GM23248 (cell line): ENCODE measurements around the gene FNDC3B. TPM values are rescaled to one million over a fixed set of nuclear protein-coding genes. Genes with fewer than 3 reads are reported as not detected.

Experiments used
- DNase-seq: peaks from one replicate; pipeline ENCODE4 v3.0.0-alpha.2; 2015
- H2AFZ ChIP-seq: fragments of 200-600 bp; sonication (generic); 2 replicates; pipeline ENCODE4 v1.6.1; 2016; ENCODE audit warnings: antibody characterized with exemption
- H3F3A ChIP-seq: fragments of 200-600 bp; sonication (generic); 2 replicates; pipeline ENCODE4 v1.6.1; 2016; ENCODE audit warnings: mild to moderate bottlenecking, antibody characterized with exemption, mixed run types; ENCODE audit not compliant: insufficient read depth
- H3K27ac ChIP-seq: fragments of 200-600 bp; sonication (generic); 2 replicates; pipeline ENCODE4 v1.5.1; 2016; ENCODE audit warnings: mild to moderate bottlenecking
- H3K27me3 ChIP-seq: fragments of 200-600 bp; sonication (generic); replicated peaks from 2 replicates; pipeline ENCODE4 v1.6.1; 2016; ENCODE audit warnings: mild to moderate bottlenecking; ENCODE audit not compliant: insufficient read depth
- H3K36me3 ChIP-seq: fragments of 200-600 bp; sonication (generic); 2 replicates; pipeline ENCODE4 v1.6.1; 2016; ENCODE audit warnings: low read depth, mild to moderate bottlenecking
- H3K4me1 ChIP-seq: fragments of 200-600 bp; sonication (generic); 2 replicates; pipeline ENCODE4 v1.6.1; 2016; ENCODE audit warnings: mild to moderate bottlenecking; ENCODE audit not compliant: insufficient read depth
- H3K4me2 ChIP-seq: fragments of 200-600 bp; sonication (generic); one replicate; pipeline ENCODE4 v1.6.1; 2016; ENCODE audit warnings: mild to moderate bottlenecking; ENCODE audit not compliant: unreplicated experiment
- H3K4me3 ChIP-seq: fragments of 200-600 bp; sonication (generic); 2 replicates; pipeline ENCODE4 v1.5.1; 2016; ENCODE audit warnings: mild to moderate bottlenecking
- H3K79me2 ChIP-seq: fragments of 200-600 bp; sonication (generic); 2 replicates; pipeline ENCODE4 v1.6.1; 2016; ENCODE audit warnings: mild to moderate bottlenecking; ENCODE audit not compliant: insufficient read depth
- H3K9ac ChIP-seq: fragments of 200-600 bp; sonication (generic); 2 replicates; pipeline ENCODE4 v1.6.1; 2016; ENCODE audit warnings: mild to moderate bottlenecking
- H3K9me2 ChIP-seq: fragments of 200-600 bp; sonication (generic); 2 replicates; pipeline ENCODE4 v1.6.1; 2016; ENCODE audit warnings: mixed run types, mild to moderate bottlenecking, moderate library complexity; ENCODE audit not compliant: insufficient read depth
- H3K9me3 ChIP-seq: fragments of 200-600 bp; sonication (generic); one replicate; pipeline ENCODE4 v1.6.1; 2017; ENCODE audit warnings: low read depth
- H4K20me1 ChIP-seq: fragments of 200-600 bp; sonication (generic); 2 replicates; pipeline ENCODE4 v1.6.0; 2016; ENCODE audit not compliant: insufficient read depth
- EZH2 ChIP-seq: fragments of 200-600 bp; sonication (generic); IDR thresholded peaks from 2 replicates; pipeline ENCODE4 v1.6.1; 2018; ENCODE audit warnings: antibody characterized with exemption, mild to moderate bottlenecking; ENCODE audit not compliant: insufficient read depth, poor library complexity, severe bottlenecking
- EZH2phosphoT487 ChIP-seq: fragments of 200-600 bp; sonication (generic); IDR thresholded peaks from 2 replicates; pipeline ENCODE4 v1.6.1; 2018; ENCODE audit warnings: antibody characterized with exemption, moderate library complexity, mild to moderate bottlenecking, low read depth; ENCODE audit not compliant: insufficient read depth
- WGBS, 2 experiments: methylation state at CpG; one replicate each; pipeline ENCODE4 v1.1.6; 2015 to 2017; ENCODE audit warnings: low lambda C conversion rate in 2 of 2, low coverage in 1 of 2; ENCODE audit errors: missing lambda C conversion rate in 2 of 2; 5-methylcytosine and 5-hydroxymethylcytosine counted together
- in situ Hi-C: fragments of 300-500 bp; cut with MboI; formaldehyde crosslinking; loops from 2 replicates; pipeline ENCODE4 v1.15.0; 2020
- polyA plus RNA-seq: library from polyadenylated mRNA; unstranded; fragments of >200 nt; fragmentation: Nextera tagmentation; extraction: Ambion mirVana; gene quantifications from 2 replicates; pipeline ENCODE4 v1.2.1, GENCODE V29; 2016
- total RNA-seq: library from RNA; depleted of rRNA; stranded (reverse); fragments of >200 nt; shearing (Covaris generic); gene quantifications from 2 replicates; pipeline ENCODE4 v1.2.3, GENCODE V29; 2014

The FNDC3B gene
- total and polyA plus RNA-seq, 2 experiments from 2014 or later = 85.5 to 123 TPM

DNA sequence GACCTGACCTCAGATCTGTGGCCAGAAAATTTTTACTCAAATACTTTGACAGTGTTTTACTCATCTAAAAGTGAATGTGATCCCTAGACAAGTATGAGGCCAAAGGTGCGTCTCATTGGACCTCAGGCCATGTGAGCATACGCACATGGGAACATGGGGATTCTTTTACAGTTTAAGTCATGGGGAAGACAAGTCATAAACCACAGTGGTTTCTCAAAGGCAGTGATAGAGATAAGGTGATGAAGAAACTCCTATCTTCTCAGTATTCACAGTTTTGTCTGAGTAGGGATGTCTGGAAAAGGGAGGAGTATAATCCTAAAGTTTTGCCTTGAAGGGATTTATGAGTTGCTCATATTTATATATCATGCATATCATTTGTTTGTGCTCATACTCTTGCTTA is 173.8 kb downstream of the FNDC3B start:
- H3K9me2 ChIP-seq = no peaks in the 10 kb centered on the region
- H3K4me3 ChIP-seq = no peak overlapping the region
- no peaks in the 10 kb centered on the region for H3K36me3 ChIP-seq
- in situ Hi-C loops = no loop called here
- H4K20me1 ChIP-seq = peaks cover under 1% of the 10 kb centered on the region; the same call in 1 of the 2 replicates
- H3K9me3 ChIP-seq = no peaks in the 10 kb centered on the region
- peak overlapping the region; percentile 47 for H3K27ac ChIP-seq
- no peak overlapping the region for H3K4me2 ChIP-seq
- no peak overlapping the region for H3K9ac ChIP-seq
- H3K27me3 ChIP-seq = no peaks in the 10 kb centered on the region
- peaks cover 38% of the 10 kb centered on the region for H3F3A ChIP-seq
- H3K4me1 ChIP-seq = peaks cover 38% of the 10 kb centered on the region
- H2AFZ ChIP-seq = no peak overlapping the region
- peak; percentile 42 for DNase-seq
- TF ChIP-seq EZH2 = no peak
- TF ChIP-seq EZH2phosphoT487 = no peak
- 77 to 89% methylated on average over 2 of the region's 2 CpGs for WGBS, 2 experiments
- peaks cover 100% of the 10 kb centered on the region for H3K79me2 ChIP-seq

DNA sequence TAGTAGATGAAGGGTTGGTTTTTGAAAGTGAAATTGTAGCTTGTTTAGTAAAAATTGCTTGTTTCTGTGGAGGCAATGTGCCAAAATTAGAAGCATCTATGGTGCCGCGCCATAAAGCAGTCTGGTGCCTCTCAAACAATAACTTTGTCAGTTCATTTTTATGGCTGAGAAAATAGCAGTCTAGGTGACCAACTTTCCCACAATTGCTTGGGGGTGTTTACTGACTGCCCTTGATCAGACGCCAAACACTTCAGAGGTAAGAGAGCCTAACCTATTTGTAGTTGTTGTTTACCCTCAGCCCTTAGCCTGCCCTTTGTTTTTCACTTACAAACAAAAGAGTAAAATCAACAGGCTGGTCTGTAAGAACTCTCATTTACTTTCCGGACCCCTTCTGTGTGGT is 174.5 kb downstream of the FNDC3B start:
- Histone ChIP-seq H3K27ac (peak overlapping the region; percentile 18; the same call in 1 of the 2 replicates), H3K27me3 (no peaks in the 10 kb centered on the region), H3K4me2 (no peak overlapping the region), H4K20me1 (peaks cover 5% of the 10 kb centered on the region; the same call in 1 of the 2 replicates), H2AFZ (no peak overlapping the region), H3K4me3 (no peak overlapping the region), H3K9me2 (no peaks in the 10 kb centered on the region), H3K79me2 (peaks cover 100% of the 10 kb centered on the region), H3K9ac (no peak overlapping the region), H3K36me3 (no peaks in the 10 kb centered on the region), H3K4me1 (peaks cover 45% of the 10 kb centered on the region), H3K9me3 (no peaks in the 10 kb centered on the region), H3F3A (peaks cover 45% of the 10 kb centered on the region)
- in situ Hi-C loops = no loop called here
- 95 to 97% methylated on average over 3 to 4 of the region's 4 CpGs for WGBS, 2 experiments
- TF ChIP-seq EZH2phosphoT487 = no peak
- TF ChIP-seq EZH2 = no peak
- no peak for DNase-seq

DNA sequence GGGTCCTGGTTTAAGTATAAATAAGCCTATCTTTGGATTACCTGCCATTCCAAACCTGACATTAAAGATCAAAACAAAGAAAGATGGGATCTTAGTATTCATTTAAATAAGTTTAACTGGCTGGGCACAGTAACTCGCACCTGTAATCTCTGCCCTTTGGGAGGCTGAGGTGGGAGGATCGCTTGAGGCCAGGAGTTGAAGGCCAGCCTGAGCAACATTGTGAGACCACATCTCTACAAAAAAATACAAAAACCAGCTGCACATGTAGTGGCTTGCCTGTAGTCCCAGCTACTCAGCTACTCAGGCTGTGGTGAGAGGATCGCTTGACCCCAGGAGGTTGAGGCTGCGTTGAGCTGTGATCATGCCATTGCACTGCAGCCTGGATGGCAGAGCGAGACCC is 176.9 kb downstream of the FNDC3B start:
- TF ChIP-seq EZH2 (no peak), EZH2phosphoT487 (no peak)
- Histone ChIP-seq H3K9ac (no peak overlapping the region), H3K36me3 (no peaks in the 10 kb centered on the region), H3K79me2 (peaks cover 100% of the 10 kb centered on the region), H3K4me3 (no peak overlapping the region), H3K9me2 (no peaks in the 10 kb centered on the region), H3K4me1 (peaks cover 62% of the 10 kb centered on the region), H3K27me3 (no peaks in the 10 kb centered on the region), H3K4me2 (no peak overlapping the region), H3K9me3 (no peaks in the 10 kb centered on the region), H3F3A (peaks cover 56% of the 10 kb centered on the region), H2AFZ (no peak overlapping the region), H4K20me1 (peaks cover 18% of the 10 kb centered on the region; the same call in 1 of the 2 replicates), H3K27ac (no peak overlapping the region)
- no peak for DNase-seq
- in situ Hi-C loops = no loop called here
- 95 to 98% methylated on average over 5 of the region's 5 CpGs for WGBS, 2 experiments

DNA sequence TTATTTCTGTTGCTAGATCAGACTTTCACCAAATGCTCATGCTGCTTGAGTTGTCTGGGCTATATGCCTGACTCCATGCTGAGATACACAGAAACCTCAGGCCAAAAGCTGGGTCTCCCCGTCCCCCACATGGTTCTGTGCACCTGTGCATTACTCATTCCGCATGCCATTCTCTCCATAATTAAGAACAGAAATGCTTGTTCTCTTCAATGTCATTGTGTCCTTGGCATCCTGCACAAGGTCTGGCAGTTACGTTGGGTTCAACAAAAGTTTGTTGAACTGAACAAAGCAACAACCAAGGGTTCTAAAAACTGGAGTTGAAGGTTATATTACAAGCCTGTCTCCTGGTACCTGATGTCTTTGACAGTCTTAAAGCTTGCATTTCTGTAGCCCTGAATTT is 177.5 kb downstream of the FNDC3B start:
- no peak overlapping the region for H3K9ac ChIP-seq
- H3K27ac ChIP-seq = no peak overlapping the region
- no peaks in the 10 kb centered on the region for H3K27me3 ChIP-seq
- H4K20me1 ChIP-seq = peaks cover 19% of the 10 kb centered on the region; the same call in 1 of the 2 replicates
- H3K36me3 ChIP-seq = no peaks in the 10 kb centered on the region
- H3K4me1 ChIP-seq = peaks cover 67% of the 10 kb centered on the region
- H3K9me2 ChIP-seq = no peaks in the 10 kb centered on the region
- no peak overlapping the region for H3K4me3 ChIP-seq
- 97% methylated on average over 3 of the region's 3 CpGs for WGBS, 2 experiments
- no peak overlapping the region for H2AFZ ChIP-seq
- TF ChIP-seq EZH2phosphoT487 = no peak
- TF ChIP-seq EZH2 = no peak
- H3F3A ChIP-seq = peaks cover 58% of the 10 kb centered on the region
- no peaks in the 10 kb centered on the region for H3K9me3 ChIP-seq
- in situ Hi-C loops = no loop called here
- H3K4me2 ChIP-seq = no peak overlapping the region
- no peak for DNase-seq
- peaks cover 96% of the 10 kb centered on the region for H3K79me2 ChIP-seq
